IPS-11a (cell line): ENCODE data around the gene MAGEH1.

Experiments
- H3K4me3 ChIP-seq: one replicate; pipeline ENCODE4 v1.5.1; 2013; ENCODE audit warnings: low read depth, low read length, control low read depth

Gene MAGEH1

DNA sequence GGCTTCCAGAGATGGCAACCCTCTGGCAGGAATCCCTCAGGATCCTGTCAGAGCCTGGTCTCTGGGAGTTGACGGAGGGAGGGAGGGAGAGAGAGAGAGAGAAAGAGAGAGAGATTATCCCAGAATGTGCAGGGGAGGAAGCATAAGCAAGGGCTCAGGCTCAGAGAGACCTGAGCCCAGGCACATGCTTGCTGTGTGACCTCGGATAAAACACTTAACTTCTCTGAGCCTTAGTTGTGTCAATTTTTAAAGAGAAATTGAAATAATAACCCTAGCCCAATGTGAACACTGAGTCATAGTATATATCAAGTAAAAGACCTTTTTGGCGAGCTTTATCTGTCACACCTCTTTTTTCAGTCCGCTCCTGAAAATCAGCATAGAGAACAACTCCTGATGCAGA is 38.2 kb downstream of the MAGEH1 start:
- peak overlapping the region; percentile 67 for H3K4me3 ChIP-seq

- H3K4me3 ChIP-seq: no peak overlapping the region
Observed at GRCh38 chrX:55490974-55491373, 39.0 kb downstream of the MAGEH1 start.
